SK-N-SH (cell line): ENCODE data around the gene LRRC36. TPM values are rescaled to one million over a fixed set of nuclear protein-coding genes. Genes with fewer than 3 reads are reported as not detected.

Source experiments
- CTCF ChIA-PET: fragments of 300-600, 350-600 bp; formaldehyde crosslinking; extraction: SDS; loops from one replicate; lab custom pipeline; 2021; lab: Yijun Ruan, JAX
- POLR2A ChIA-PET: fragments of 350-600 bp; sonication (Branson Sonifier 250); formaldehyde crosslinking; extraction: SDS; loops from one replicate; lab custom pipeline; 2020; ENCODE audit warnings: antibody characterized with exemption, inconsistent platforms; lab: Yijun Ruan, JAX
- DNase-seq: peaks from one replicate; pipeline ENCODE4 v3.0.0; 2012
- H2AFZ ChIP-seq: fragments of 200-600 bp; sonication (generic); 2 replicates; pipeline ENCODE4 v1.8.1; 2016; ENCODE audit warnings: antibody characterized with exemption, mild to moderate bottlenecking, low read depth
- H3F3A ChIP-seq: fragments of 200-600 bp; sonication (generic); replicated peaks from 2 replicates; pipeline ENCODE3; 2016; ENCODE audit warnings: antibody characterized with exemption, mild to moderate bottlenecking; ENCODE audit not compliant: insufficient read depth
- H3K27ac ChIP-seq, 2 experiments: fragments of 200-500 bp in 1 of 2; fragments of 200-600 bp in 1 of 2; sonication (Bioruptor generic) in 1 of 2; sonication (generic), shearing (Covaris generic) in 1 of 2; 2 replicates each; pipeline versions ENCODE4 v1.5.1 to v1.6.1; 2014 to 2016; ENCODE audit warnings: low read depth in 2 of 2, inconsistent platforms in 1 of 2, low read length in 1 of 2, mild to moderate bottlenecking in 1 of 2, mixed read lengths in 1 of 2
- H3K27me3 ChIP-seq: fragments of 200-600 bp; sonication (generic), shearing (Covaris generic); 2 replicates; pipeline ENCODE4 v1.6.1; 2016; ENCODE audit warnings: mixed run types; ENCODE audit not compliant: insufficient read depth
- H3K36me3 ChIP-seq, 2 experiments: fragments of 200-500 bp in 1 of 2; fragments of 200-600 bp in 1 of 2; sonication (Bioruptor generic) in 1 of 2; sonication (generic) in 1 of 2; replicated peaks in 1 of 2; 2 replicates each; pipeline versions ENCODE3 to v1.5.1; 2014 to 2016; ENCODE audit warnings: low read length in 1 of 2, mild to moderate bottlenecking in 1 of 2; ENCODE audit not compliant: insufficient read depth in 2 of 2, control insufficient read depth in 1 of 2
- H3K4me1 ChIP-seq, 2 experiments: fragments of 200-500 bp in 1 of 2; fragments of 200-600 bp in 1 of 2; sonication (Bioruptor generic) in 1 of 2; sonication (generic), shearing (Covaris generic) in 1 of 2; 2 replicates each; pipeline versions ENCODE4 v1.5.1 to v1.6.1; 2014 to 2016; ENCODE audit warnings: low read depth in 1 of 2, low read length in 1 of 2, mixed run types in 1 of 2; ENCODE audit not compliant: insufficient read depth in 2 of 2, control insufficient read depth in 1 of 2
- H3K4me2 ChIP-seq: fragments of 200-600 bp; sonication (generic), shearing (Covaris generic); 2 replicates; pipeline ENCODE4 v1.6.1; 2017; ENCODE audit warnings: mixed run types
- H3K4me3 ChIP-seq, 2 experiments: fragments of 200-500 bp in 1 of 2; fragments of 200-600 bp in 1 of 2; sonication (Bioruptor generic) in 1 of 2; sonication (generic), shearing (Covaris generic) in 1 of 2; 2 replicates each; pipeline versions ENCODE4 v1.5.1 to v1.8.1; 2014 to 2016; ENCODE audit warnings: low read depth in 2 of 2, inconsistent platforms in 1 of 2, low read length in 1 of 2, mild to moderate bottlenecking in 1 of 2, mixed read lengths in 1 of 2, moderate library complexity in 1 of 2
- H3K79me2 ChIP-seq: fragments of 200-600 bp; sonication (generic); 2 replicates; pipeline ENCODE4 v1.8.1; 2017; ENCODE audit warnings: mild to moderate bottlenecking; ENCODE audit not compliant: insufficient read depth
- H3K9ac ChIP-seq: fragments of 200-600 bp; sonication (generic); 2 replicates; pipeline ENCODE4 v1.6.1; 2017; ENCODE audit warnings: mixed run types
- H3K9me2 ChIP-seq: fragments of 200-600 bp; sonication (generic); 2 replicates; pipeline ENCODE4 v1.6.1; 2017; ENCODE audit warnings: mixed run types
- H3K9me3 ChIP-seq: fragments of 200-600 bp; sonication (generic); 2 replicates; pipeline ENCODE4 v1.6.1; 2017; ENCODE audit warnings: mixed run types, mild to moderate bottlenecking, moderate library complexity
- H4K20me1 ChIP-seq: fragments of 200-600 bp; sonication (generic); 2 replicates; pipeline ENCODE4 v1.6.1; 2017; ENCODE audit warnings: mild to moderate bottlenecking, mixed run types; ENCODE audit not compliant: insufficient read depth
- CHD2 ChIP-seq: fragments of 150-350 bp; IDR thresholded peaks from 2 replicates; pipeline ENCODE4 v1.6.1; 2018; ENCODE audit warnings: low read length; ENCODE audit not compliant: partially characterized antibody
- ELF1 ChIP-seq: IDR thresholded peaks from 2 replicates; pipeline ENCODE4 v1.4.0; 2012
- EZH2phosphoT487 ChIP-seq: fragments of 200-600 bp; sonication (generic); IDR thresholded peaks from 2 replicates; pipeline ENCODE4 v1.6.1; 2017; ENCODE audit warnings: low read depth, mixed run types, mild to moderate bottlenecking, antibody characterized with exemption, moderate library complexity, borderline replicate concordance
- FOXJ3 ChIP-seq: sonication (generic); formaldehyde crosslinking; IDR thresholded peaks from 2 replicates; pipeline ENCODE4 v1.5.1; 2020; ENCODE audit warnings: mild to moderate bottlenecking, missing genetic modification reagents
- FOXM1 ChIP-seq: IDR thresholded peaks from 2 replicates; pipeline ENCODE4 v1.4.0; 2012; ENCODE audit warnings: low read depth, mild to moderate bottlenecking
- GABPA ChIP-seq: IDR thresholded peaks from 2 replicates; pipeline ENCODE4 v1.4.0; 2012; ENCODE audit warnings: low read depth, mild to moderate bottlenecking
- GATA2 ChIP-seq: sonication (generic); formaldehyde crosslinking; IDR thresholded peaks from 2 replicates; pipeline ENCODE4 v1.5.0; 2020; ENCODE audit warnings: mild to moderate bottlenecking, missing genetic modification reagents
- NRF1 ChIP-seq: IDR thresholded peaks from 2 replicates; pipeline ENCODE4 v1.6.1; 2012; ENCODE audit warnings: low read depth, mild to moderate bottlenecking, low read length
- POLR2AphosphoS5 ChIP-seq: IDR thresholded peaks from 2 replicates; pipeline ENCODE4 v1.6.1; 2012; ENCODE audit warnings: low read depth, low read length
- RCOR1 ChIP-seq: fragments of 150-350 bp; IDR thresholded peaks from 2 replicates; pipeline ENCODE4 v1.6.1; 2017; ENCODE audit warnings: antibody characterized with exemption, low read length
- RXRA ChIP-seq: IDR thresholded peaks from 2 replicates; pipeline ENCODE4 v1.4.0; 2012; ENCODE audit warnings: low read depth, mild to moderate bottlenecking, borderline replicate concordance
- SIN3A ChIP-seq: IDR thresholded peaks from 2 replicates; pipeline ENCODE4 v1.6.1; 2012; ENCODE audit warnings: low read depth, mild to moderate bottlenecking, low read length, moderate library complexity, borderline replicate concordance
- USF2 ChIP-seq: fragments of 150-350 bp; IDR thresholded peaks from 2 replicates; pipeline ENCODE4 v1.6.1; 2017; ENCODE audit warnings: antibody characterized with exemption, low read length, low read depth, borderline replicate concordance
- WGBS: methylation state at CpG from one replicate; pipeline ENCODE4 v1.1.6; 2017; ENCODE audit warnings: low lambda C conversion rate; 5-methylcytosine and 5-hydroxymethylcytosine counted together
- polyA plus RNA-seq, 3 experiments: library from polyadenylated mRNA; depleted of rRNA; stranded (reverse); fragments of >200 nt; gene quantifications; 2 replicates each; pipeline ENCODE4 v1.2.3, GENCODE V29; 2012
- small RNA-seq, 7 experiments: library from RNA; depleted of rRNA; stranded (forward); fragments of <200 nt; gene quantifications; one replicate each; pipeline ENCODE3, GENCODE V24; 2012
- TF ChIP-seq, protein P1 (sequence below): fragments of 150-350 bp; IDR thresholded peaks from 2 replicates; pipeline ENCODE4 v1.6.1; 2016; ENCODE audit warnings: mild to moderate bottlenecking, low read depth, low read length

LRRC36 gene
- polyA plus RNA-seq, 1 of the 3 experiments (the other 2 are of a cell fraction), result 0.92 TPM

GRCh38 chr16:67433131-67433719 is 106.6 kb downstream of the LRRC36 start:
- Histone ChIP-seq H2AFZ (no peak overlapping the region), H3K27me3 (no peaks in the 10 kb centered on the region; the same call in 1 of the 2 replicates), H3K4me1 (peaks cover 0 to 11% of the 10 kb centered on the region in 2 experiments; a peak in 1 of 4 replicates), H3K9me3 (no peaks in the 10 kb centered on the region), H3K27ac (no peak overlapping the region), H3K9ac (no peak overlapping the region), H3K4me3 (no peak overlapping the region), H3K79me2 (no peaks in the 10 kb centered on the region), H3F3A (no peaks in the 10 kb centered on the region), H4K20me1 (no peaks in the 10 kb centered on the region), H3K4me2 (no peak overlapping the region), H3K9me2 (no peaks in the 10 kb centered on the region), H3K36me3 (peaks cover 7 to 12% of the 10 kb centered on the region in 2 experiments)
- no peak for TF ChIP-seq USF2
- TF ChIP-seq GATA2 (CRISPR knock-in tag), result no peak
- TF ChIP-seq SIN3A, result no peak
- TF ChIP-seq ELF1, result no peak
- TF ChIP-seq, protein P1, sequence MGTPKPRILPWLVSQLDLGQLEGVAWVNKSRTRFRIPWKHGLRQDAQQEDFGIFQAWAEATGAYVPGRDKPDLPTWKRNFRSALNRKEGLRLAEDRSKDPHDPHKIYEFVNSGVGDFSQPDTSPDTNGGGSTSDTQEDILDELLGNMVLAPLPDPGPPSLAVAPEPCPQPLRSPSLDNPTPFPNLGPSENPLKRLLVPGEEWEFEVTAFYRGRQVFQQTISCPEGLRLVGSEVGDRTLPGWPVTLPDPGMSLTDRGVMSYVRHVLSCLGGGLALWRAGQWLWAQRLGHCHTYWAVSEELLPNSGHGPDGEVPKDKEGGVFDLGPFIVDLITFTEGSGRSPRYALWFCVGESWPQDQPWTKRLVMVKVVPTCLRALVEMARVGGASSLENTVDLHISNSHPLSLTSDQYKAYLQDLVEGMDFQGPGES, result no peak
- TF ChIP-seq CHD2, result no peak
- TF ChIP-seq FOXJ3 (CRISPR knock-in tag), result no peak
- TF ChIP-seq RCOR1, result no peak
- no peak for TF ChIP-seq NRF1
- no peak for TF ChIP-seq RXRA
- no peak for TF ChIP-seq FOXM1
- TF ChIP-seq GABPA, result no peak
- no peak for TF ChIP-seq POLR2AphosphoS5
- TF ChIP-seq EZH2phosphoT487, result no peak
- no peak for DNase-seq
- ChIA-PET POLR2A (interaction anchor here (0.6 to 1.0 kb wide), 2 partner anchors 14 to 236 kb away, joined by 3 to 4 read pairs; no protein-coding TSS in a partner anchor), CTCF (interaction anchor here (0.8 to 3.1 kb wide), 8 partner anchors 14 to 87 kb away, joined by 3 to 16 read pairs (median 4); partner anchors contain the start of gene ZDHHC1)
- WGBS, result 97% methylated on average over 5 of the region's 5 CpGs

Small RNAs within 50 kb of the gene (small RNA-seq; reads per million reads assigned to genes)
- gene RNU1-123P, result 0 reads per million in 7 experiments

Other genes with a start within 250 kb of the LRRC36 start
- gene PHAF1, start 216.9 kb upstream of the LRRC36 start, polyA plus RNA-seq (2012; rRNA removed), result 17.3 and 22.6 TPM in 2 replicates
- 9.8 and 9.9 TPM in 2 replicates for gene B3GNT9, start 175.8 kb upstream of the LRRC36 start, polyA plus RNA-seq (2012; rRNA removed)
- gene TRADD, start 166.9 kb upstream of the LRRC36 start, polyA plus RNA-seq (2012; rRNA removed), result 27.7 and 28.5 TPM in 2 replicates
- 17.8 and 21.8 TPM in 2 replicates for gene FBXL8, start 166.9 kb upstream of the LRRC36 start, polyA plus RNA-seq (2012; rRNA removed)
- 33.4 and 44.4 TPM in 2 replicates for gene HSF4, start 162.1 kb upstream of the LRRC36 start, polyA plus RNA-seq (2012; rRNA removed)
- gene NOL3, start 156.3 kb upstream of the LRRC36 start, polyA plus RNA-seq (2012; rRNA removed), result 34.1 and 38.7 TPM in 2 replicates
- gene MATCAP1, start 142.9 kb upstream of the LRRC36 start, polyA plus RNA-seq (2012; rRNA removed), result 68.5 and 83.5 TPM in 2 replicates
- gene EXOC3L1, start 136.7 kb upstream of the LRRC36 start, polyA plus RNA-seq (2012; rRNA removed), result 0.46 and 0.83 TPM in 2 replicates
- 168 and 210 TPM in 2 replicates for gene E2F4, start 134.7 kb upstream of the LRRC36 start, polyA plus RNA-seq (2012; rRNA removed)
- gene ELMO3, start 127.7 kb upstream of the LRRC36 start, polyA plus RNA-seq (2012; rRNA removed), result 2.3 and 3.1 TPM in 2 replicates
- gene TMEM208, start 99.7 kb upstream of the LRRC36 start, polyA plus RNA-seq (2012; rRNA removed), result 98.2 and 130 TPM in 2 replicates
- 53.2 and 70.9 TPM in 2 replicates for gene FHOD1, start 79.3 kb upstream of the LRRC36 start, polyA plus RNA-seq (2012; rRNA removed)
- 4.1 and 5.8 TPM in 2 replicates for gene SLC9A5, start 77.8 kb upstream of the LRRC36 start, polyA plus RNA-seq (2012; rRNA removed)
- gene PLEKHG4, start 47.3 kb upstream of the LRRC36 start, polyA plus RNA-seq (2012; rRNA removed), result 65.5 and 87.0 TPM in 2 replicates
- 1.8 and 1.9 TPM in 2 replicates for gene KCTD19, start 74 bp upstream of the LRRC36 start, polyA plus RNA-seq (2012; rRNA removed)
- 33.5 and 36.2 TPM in 2 replicates for gene TPPP3, start 66.7 kb downstream of the LRRC36 start, polyA plus RNA-seq (2012; rRNA removed)
- gene ZDHHC1, start 89.7 kb downstream of the LRRC36 start, polyA plus RNA-seq (2012; rRNA removed), result 14.2 and 15.8 TPM in 2 replicates
- 0.19 and 0.23 TPM in 2 replicates for gene HSD11B2, start 104.3 kb downstream of the LRRC36 start, polyA plus RNA-seq (2012; rRNA removed)
- 111 and 135 TPM in 2 replicates for gene ATP6V0D1, start 154.3 kb downstream of the LRRC36 start, polyA plus RNA-seq (2012; rRNA removed)
- gene AGRP, start 156.7 kb downstream of the LRRC36 start, polyA plus RNA-seq (2012; rRNA removed), result not detected in 2 replicates
- 12.1 and 24.7 TPM in 2 replicates for gene RIPOR1, start 202.0 kb downstream of the LRRC36 start, polyA plus RNA-seq (2012; rRNA removed)
- gene CTCF, start 235.7 kb downstream of the LRRC36 start, polyA plus RNA-seq (2012; rRNA removed), result 18.8 and 19.6 TPM in 2 replicates